NT2/D1 (cell line): ENCODE results near the gene CHST8.

Source experiments
- SUZ12 ChIP-seq: IDR thresholded peaks from 2 replicates; pipeline ENCODE4 v1.6.1; 2011; ENCODE audit not compliant: insufficient read length, insufficient read depth; ENCODE audit errors: extremely low read depth
- YY1 ChIP-seq: IDR thresholded peaks from 2 replicates; pipeline ENCODE4 v1.6.1; 2011; ENCODE audit not compliant: insufficient read length, insufficient read depth
- ZNF274 ChIP-seq: IDR thresholded peaks from 2 replicates; pipeline ENCODE4 v1.6.1; 2011; ENCODE audit warnings: mild to moderate bottlenecking, low read depth, low read length

GRCh38 chr19:33653684-33654083 lies 31.9 kb downstream of the CHST8 start:
- TF ChIP-seq SUZ12, result no peak
- TF ChIP-seq YY1, result no peak
- no peak for TF ChIP-seq ZNF274
